Lower lobe of right lung (tissue), 2 donors: ENCODE data around the gene MN1. TPM values are rescaled to one million over a fixed set of nuclear protein-coding genes. Genes with fewer than 3 reads are reported as not detected.

Experiments used
- ATAC-seq, 2 donors: fragments of 200-7000 bp; cut with Tn5 transposase; one replicate each; pipeline ENCODE4 v1.9.1; 2020 to 2022; ENCODE audit warnings: mild to moderate bottlenecking in 2 of 2, moderate library complexity in 2 of 2
- DNase-seq: peaks from one replicate; pipeline ENCODE4 v3.0.0-alpha.2; 2020
- H3K27ac ChIP-seq: fragments of 200-600 bp; one replicate; pipeline ENCODE4 v1.8.0; 2022
- H3K27me3 ChIP-seq: fragments of 200-600 bp; one replicate; pipeline ENCODE4 v1.8.0; 2022; ENCODE audit warnings: low read depth
- H3K36me3 ChIP-seq: fragments of 200-600 bp; one replicate; pipeline ENCODE4 v1.8.0; 2022; ENCODE audit warnings: mild to moderate bottlenecking
- H3K4me1 ChIP-seq: fragments of 200-600 bp; one replicate; pipeline ENCODE4 v1.8.0; 2022
- H3K4me3 ChIP-seq: fragments of 200-600 bp; one replicate; pipeline ENCODE4 v1.8.0; 2022; ENCODE audit warnings: mild to moderate bottlenecking
- H3K9me3 ChIP-seq: fragments of 200-600 bp; one replicate; pipeline ENCODE4 v1.8.0; 2022
- CTCF ChIP-seq: fragments of 200-600 bp; IDR thresholded peaks from one replicate; pipeline ENCODE4 v1.8.0; 2022; ENCODE audit warnings: antibody characterized with exemption, mild to moderate bottlenecking
- intact Hi-C: fragments of 100-400 bp; cut with DNase I; formaldehyde crosslinking; loops from one replicate; pipeline ENCODE4 v1.11.0; 2022
- total RNA-seq: library from RNA; stranded (reverse); fragmentation: NEBNext Ultra II Directional; extraction: Animal tissue kit (Norgen Biotek cat#: 25700); gene quantifications from one replicate; pipeline ENCODE4 v1.2.1, GENCODE V29; 2021
- donor health status: DM: no; HTN: yes; CAD: no; lungs with severe emphysema.

The MN1 gene
- total RNA-seq, 1 donor from 2014 or later = 6.5 TPM

GRCh38 chr22:27783436-27784119, 18.0 kb downstream of the MN1 start:
- Histone ChIP-seq H3K4me3 (no peak overlapping the region), H3K9me3 (no peaks in the 10 kb centered on the region), H3K36me3 (no peaks in the 10 kb centered on the region), H3K4me1 (peaks cover 17% of the 10 kb centered on the region), H3K27ac (peak overlapping the region; percentile 13), H3K27me3 (no peaks in the 10 kb centered on the region)
- DNase-seq (no peak), ATAC-seq (no peak)
- intact Hi-C loops = no loop called here
- TF ChIP-seq CTCF = no peak

- TF ChIP-seq CTCF = no peak
- Histone ChIP-seq H3K27me3 (no peaks in the 10 kb centered on the region), H3K4me1 (peaks cover 24% of the 10 kb centered on the region), H3K4me3 (no peak overlapping the region), H3K9me3 (no peaks in the 10 kb centered on the region), H3K27ac (no peak overlapping the region), H3K36me3 (no peaks in the 10 kb centered on the region)
- ATAC-seq (no peak), DNase-seq (no peak)
- intact Hi-C loops = no loop called here
Observed at GRCh38 chr22:27782088-27782487, 19.5 kb downstream of the MN1 start.

- Histone ChIP-seq H3K9me3 (no peaks in the 10 kb centered on the region), H3K36me3 (no peaks in the 10 kb centered on the region), H3K4me3 (no peak overlapping the region), H3K27ac (peak overlapping the region; percentile 37), H3K4me1 (peaks cover 38% of the 10 kb centered on the region), H3K27me3 (peaks cover 9% of the 10 kb centered on the region)
- DNase-seq (no peak), ATAC-seq (peak in 1 of 2 donors; percentile 34)
- no peak for TF ChIP-seq CTCF
- intact Hi-C loops = no loop called here
Observed at GRCh38 chr22:27780161-27780575, 21.4 kb downstream of the MN1 start.

- no peak for ATAC-seq
Observed at GRCh38 chr22:27779643-27780042, 21.9 kb downstream of the MN1 start.

GRCh38 chr22:27778294-27779090, 23.1 kb downstream of the MN1 start:
- intact Hi-C loops = no loop called here
- no peaks in the 10 kb centered on the region for H3K9me3 ChIP-seq
- no peak for DNase-seq
- no peaks in the 10 kb centered on the region for H3K36me3 ChIP-seq
- H3K4me3 ChIP-seq = peak overlapping the region; percentile 17
- no peak for TF ChIP-seq CTCF
- ATAC-seq = peak in 1 of 2 donors; percentile 3
- H3K27ac ChIP-seq = peak overlapping the region; percentile 73
- peaks cover 39% of the 10 kb centered on the region for H3K4me1 ChIP-seq
- H3K27me3 ChIP-seq = peaks cover 13% of the 10 kb centered on the region

More at GRCh38 chr22:27779643-27780042, 21.9 kb downstream of the MN1 start:
- Histone ChIP-seq H3K27ac (peak overlapping the region; percentile 37), H3K9me3 (no peaks in the 10 kb centered on the region), H3K4me3 (no peak overlapping the region), H3K27me3 (peaks cover 13% of the 10 kb centered on the region), H3K36me3 (no peaks in the 10 kb centered on the region), H3K4me1 (peaks cover 39% of the 10 kb centered on the region)
- no peak for TF ChIP-seq CTCF
- intact Hi-C loops = no loop called here
- no peak for DNase-seq
